GM19099 (cell line): Measurements from ENCODE around the gene EXD3.

Experiments used
- POLR2A ChIP-seq: IDR thresholded peaks from 3 replicates; pipeline ENCODE4 v1.6.1; 2011; ENCODE audit warnings: low read depth; ENCODE audit not compliant: insufficient read length; ENCODE audit errors: extremely low read depth

EXD3 gene

GRCh38 chr9:137268538-137269201 is 154.3 kb downstream of the EXD3 start:
- TF ChIP-seq POLR2A: no peak

GRCh38 chr9:137267933-137268355 is 155.0 kb downstream of the EXD3 start:
- TF ChIP-seq POLR2A: no peak

DNA sequence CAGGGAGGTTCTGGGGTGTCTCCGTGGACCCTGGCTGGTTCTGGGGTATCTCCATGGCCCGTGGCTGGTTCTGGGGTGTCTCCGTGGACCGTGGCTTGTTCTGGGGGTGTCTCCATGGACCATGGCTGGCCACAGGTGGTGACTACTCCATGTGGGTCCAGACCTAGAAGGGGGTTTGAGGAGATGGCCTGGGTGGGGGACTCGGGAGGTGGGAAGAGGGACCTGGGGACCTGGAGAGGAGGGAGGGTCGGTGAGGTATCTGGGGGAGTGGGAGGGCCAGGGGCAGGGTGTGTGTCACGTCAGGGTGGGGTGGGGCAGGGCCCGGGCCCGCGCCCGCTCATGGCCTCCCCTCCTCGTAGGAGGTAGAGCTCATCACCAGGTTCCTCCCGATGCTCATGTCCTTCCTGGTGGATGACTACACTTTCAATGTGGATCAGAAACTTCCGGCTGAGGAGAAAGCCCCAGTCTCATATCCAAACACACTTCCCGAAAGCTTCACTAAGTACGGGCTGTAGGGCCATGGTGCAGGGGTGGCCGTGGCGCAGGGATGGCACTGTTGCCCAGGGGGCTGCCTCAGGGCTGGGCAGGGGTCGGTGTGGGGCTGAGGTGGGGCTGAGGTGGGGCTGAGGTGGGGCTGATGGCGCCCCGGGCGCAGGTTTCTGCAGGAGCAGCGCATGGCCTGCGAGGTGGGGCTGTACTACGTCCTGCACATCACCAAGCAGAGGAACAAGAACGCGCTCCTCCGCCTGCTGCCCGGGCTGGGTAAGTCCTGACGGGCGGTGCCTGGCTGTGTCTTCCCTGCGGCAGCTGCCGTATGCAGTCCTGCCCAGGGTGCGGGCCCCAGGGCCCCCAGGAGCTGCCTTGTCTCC is 156.1 kb downstream of the EXD3 start:
- no peak for TF ChIP-seq POLR2A

GRCh38 chr9:137266162-137266527 is 156.8 kb downstream of the EXD3 start:
- no peak for TF ChIP-seq POLR2A

- TF ChIP-seq POLR2A: no peak
These were observed 157.3 kb downstream of the EXD3 start for GRCh38 chr9:137265496-137266161.

- no peak for TF ChIP-seq POLR2A
These were observed 158.9 kb downstream of the EXD3 start for GRCh38 chr9:137264067-137264466.

DNA sequence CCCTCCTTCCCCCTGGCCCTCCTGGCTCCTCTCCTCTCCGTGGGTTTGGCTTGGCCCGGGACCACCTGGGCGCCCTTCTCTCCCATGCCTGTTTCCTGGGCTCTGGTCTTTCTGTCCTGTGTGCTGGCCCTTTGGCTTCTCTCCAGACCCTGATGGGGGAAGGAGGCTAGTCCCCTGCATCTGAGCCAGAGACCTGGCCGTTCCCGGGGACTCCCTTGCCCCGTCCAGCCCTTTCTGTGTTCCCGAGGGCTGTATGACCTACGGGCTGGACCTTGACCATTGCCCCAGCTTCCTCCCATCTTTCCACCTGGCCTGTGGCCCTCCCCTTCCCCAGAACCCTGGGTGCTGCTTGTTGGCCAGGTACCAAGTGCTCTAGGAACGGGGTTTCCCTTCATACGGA is 159.5 kb downstream of the EXD3 start:
- no peak for TF ChIP-seq POLR2A

DNA sequence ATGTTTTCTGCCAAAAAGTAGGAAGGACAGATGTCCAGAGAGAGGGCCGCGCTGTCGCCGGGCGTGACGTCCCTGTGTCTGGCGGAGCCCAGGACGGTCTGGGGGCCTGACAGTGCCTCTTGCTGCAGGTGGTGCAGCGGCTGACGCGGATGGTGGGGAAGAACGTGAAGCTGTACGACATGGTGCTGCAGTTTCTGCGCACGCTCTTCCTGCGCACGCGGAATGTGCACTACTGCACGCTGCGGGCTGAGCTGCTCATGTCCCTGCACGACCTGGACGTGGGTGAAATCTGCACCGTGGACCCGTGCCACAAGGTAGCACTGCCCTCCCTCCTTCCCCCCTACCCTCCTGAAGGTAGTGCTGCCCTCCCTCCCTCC is 160.1 kb downstream of the EXD3 start:
- no peak for TF ChIP-seq POLR2A
